GM12892 (cell line): ENCODE measurements around the gene WWC2.

Experiments used
- POLR2A ChIP-seq: IDR thresholded peaks from 2 replicates; pipeline ENCODE4 v1.6.1; 2011; ENCODE audit warnings: low read depth, low read length, control low read depth
- POLR2AphosphoS5 ChIP-seq: IDR thresholded peaks from 2 replicates; pipeline ENCODE4 v1.6.1; 2011; ENCODE audit warnings: low read depth, low read length, control low read depth

GRCh38 chr4:183073838-183074145, 25.3 kb upstream of the WWC2 start:
- TF ChIP-seq POLR2AphosphoS5 = no peak
- TF ChIP-seq POLR2A = no peak
